Adrenal gland (tissue), 12 donors: ENCODE measurements around the gene CPT1B. TPM values are rescaled to one million over a fixed set of nuclear protein-coding genes. Genes with fewer than 3 reads are reported as not detected.
"Not testable (repeated sequence)": the region's sequence is repeated elsewhere in the genome, so short reads cannot be mapped to it uniquely, and the experiment has no call there.

ENCODE experiments used
- DNase-seq, 7 donors: peaks; one replicate each; pipeline ENCODE4 v3.0.0-alpha.2; 2019 to 2020
- H3K27ac ChIP-seq, 5 donors: fragments of 200-600 bp; sonication (generic) in 4 of 5; 1 replicate in 3 of 5; 2 replicates in 2 of 5; pipeline versions ENCODE4 v1.5.1 to v1.8.0; 2016 to 2020; ENCODE audit warnings: mild to moderate bottlenecking in 1 of 5
- H3K27me3 ChIP-seq: fragments of 200-600 bp; 2 replicates; pipeline ENCODE4 v1.8.0; 2021
- H3K36me3 ChIP-seq, 2 donors: fragments of 200-600 bp; replicated peaks in 1 of 2; 1 replicate in 1 of 2; 2 replicates in 1 of 2; pipeline versions ENCODE4 v1.5.1 to v1.8.0; 2018 to 2022
- H3K4me1 ChIP-seq, 2 donors: fragments of 200-600 bp; replicated peaks in 1 of 2; 1 replicate in 1 of 2; 2 replicates in 1 of 2; pipeline versions ENCODE4 v1.5.1 to v1.8.0; 2018 to 2021
- H3K4me3 ChIP-seq, 4 donors: fragments of 200-600 bp; sonication (generic) in 3 of 4; one replicate each; pipeline ENCODE4 v1.5.1; 2016 to 2018
- H3K9me3 ChIP-seq, 3 donors: fragments of 200-600 bp; sonication (generic) in 1 of 3; replicated peaks in 1 of 3; 1 replicate in 2 of 3; 2 replicates in 1 of 3; pipeline versions ENCODE4 v1.5.1 to v1.8.0; 2016 to 2021
- POLR2A ChIP-seq, 2 donors: fragments of 450-650 bp; IDR thresholded peaks; one replicate each; pipeline ENCODE4 v1.6.1; 2017; ENCODE audit warnings: antibody characterized with exemption in 2 of 2, mild to moderate bottlenecking in 2 of 2, moderate library complexity in 1 of 2
- WGBS, 4 donors: extraction: QIAGEN DNeasy Blood & Tissue Kit in 2 of 4; methylation state at CpG; one replicate each; pipeline versions ENCODE4 v1.1.5 to v1.1.7; 2013 to 2017; 5-methylcytosine and 5-hydroxymethylcytosine counted together
- intact Hi-C, 2 donors: fragments of 100-400 bp; cut with DNase I; formaldehyde crosslinking; loops; one replicate each; pipeline versions ENCODE4 v1.14.1 to v1.15.0; 2022 to 2023
- polyA plus RNA-seq, 3 donors: library from polyadenylated mRNA; stranded (reverse); fragments of 200-250 nt in 2 of 3; fragments of 350-450 nt in 1 of 3; fragmentation: Illumina TruSeq in 1 of 3; extraction: RNeasy Lipid Tissue Mini Kit (QIAGEN cat#74804) in 1 of 3; gene quantifications; one replicate each; pipeline ENCODE4 v1.2.3, GENCODE V29; 2013 to 2014
- total RNA-seq, 9 donors: library from RNA; depleted of rRNA in 4 of 9; stranded (reverse); fragments of >200 nt in 4 of 9; fragments of 120-200 nt in 1 of 9; fragmentation: NEBNext Ultra II Directional in 1 of 9; extraction: Animal tissue kit (Norgen Biotek cat#: 25700) in 1 of 9; gene quantifications; one replicate each; pipeline versions ENCODE4 v1.1.0 to v1.2.4, GENCODE V29; 2013 to 2023
- TF ChIP-seq, protein P1 (sequence below), 6 experiments: fragments of 450-650 bp in 4 of 6; fragments of 200-600 bp in 2 of 6; sonication (generic) in 1 of 6; IDR thresholded peaks; 1 replicate in 5 of 6; 2 replicates in 1 of 6; pipeline versions ENCODE4 v1.5.1 to v1.8.0; 2016 to 2021; ENCODE audit warnings: antibody characterized with exemption in 6 of 6, mild to moderate bottlenecking in 2 of 6, moderate library complexity in 1 of 6
- donor health status: healthy with polysubstance abuse.
- donor health status: Bipolar disorder and iron deficiency.
- donor health status: DM: yes; HTN: yes; CAD: no.
- donor health status: DM: no; HTN: no; CAD: no.
- donor health status: DM: no; HTN: no; CAD: no.
- donor health status: DM: yes; HTN: yes; CAD: no.

CPT1B gene
- total and polyA plus RNA-seq, 12 donors, result 6.2 to 76.1 (median 16.5) TPM

DNA sequence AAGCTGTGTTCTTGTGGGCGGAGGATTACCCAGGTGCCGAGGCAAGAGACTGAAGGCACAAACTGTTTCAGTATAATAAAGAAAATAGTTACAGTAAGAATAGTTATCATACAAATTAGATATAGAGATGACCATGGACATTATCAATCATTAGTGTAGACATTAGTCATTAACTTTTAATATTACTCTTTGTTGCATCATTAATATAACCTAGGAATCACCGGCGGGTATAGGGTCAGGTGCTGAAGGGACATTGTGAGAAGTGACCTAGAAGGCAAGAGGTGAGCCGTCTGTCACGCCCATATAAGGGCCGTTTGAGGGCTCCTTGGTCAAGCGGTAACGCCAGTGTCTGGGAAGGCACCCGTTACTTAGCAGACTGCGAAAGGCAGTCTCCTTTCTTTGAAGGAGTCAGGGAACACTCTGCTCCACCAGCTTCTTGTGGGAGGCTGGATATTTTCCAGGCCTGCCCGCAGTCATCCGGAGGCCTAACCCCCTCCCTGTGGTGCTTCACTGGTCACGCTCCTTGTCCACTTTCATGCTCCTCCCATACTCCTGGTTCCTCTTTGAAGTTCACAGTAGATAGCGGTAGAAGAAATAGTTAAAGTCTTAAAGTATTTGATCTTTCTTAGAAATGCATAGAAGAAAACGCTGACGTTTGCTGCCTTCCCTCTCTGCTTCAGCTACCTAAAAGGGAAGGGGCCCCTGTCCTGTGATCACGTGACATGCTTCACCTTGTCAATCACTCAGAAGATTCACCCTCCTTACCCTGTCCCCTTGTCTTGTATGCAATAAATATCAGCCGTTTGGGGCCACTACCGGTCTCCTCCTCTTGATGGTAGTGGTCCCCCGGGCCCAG lies 44.1 kb downstream of the CPT1B start:
- H3K36me3 ChIP-seq, H3K4me3 ChIP-seq, intact Hi-C loops, H3K9me3 ChIP-seq, H3K27me3 ChIP-seq: not testable (repeated sequence)
- H3K27ac ChIP-seq, result peak overlapping the region in 4 of 5 donors; percentile 15 to 64 (median 60)
- TF ChIP-seq POLR2A (IDR thresholded peaks at IDR 0.05), result peak; percentile 19 to 20
- DNase-seq, result peak in 4 of 7 donors; percentile 63 to 74 (median 66)
- H3K4me1 ChIP-seq, result peaks cover 18 to 24% of the 10 kb centered on the region in 2 donors
- WGBS, 4 donors, result 40 to 44% (median 41%) methylated on average over 20 to 21 of the region's 21 CpGs

DNA sequence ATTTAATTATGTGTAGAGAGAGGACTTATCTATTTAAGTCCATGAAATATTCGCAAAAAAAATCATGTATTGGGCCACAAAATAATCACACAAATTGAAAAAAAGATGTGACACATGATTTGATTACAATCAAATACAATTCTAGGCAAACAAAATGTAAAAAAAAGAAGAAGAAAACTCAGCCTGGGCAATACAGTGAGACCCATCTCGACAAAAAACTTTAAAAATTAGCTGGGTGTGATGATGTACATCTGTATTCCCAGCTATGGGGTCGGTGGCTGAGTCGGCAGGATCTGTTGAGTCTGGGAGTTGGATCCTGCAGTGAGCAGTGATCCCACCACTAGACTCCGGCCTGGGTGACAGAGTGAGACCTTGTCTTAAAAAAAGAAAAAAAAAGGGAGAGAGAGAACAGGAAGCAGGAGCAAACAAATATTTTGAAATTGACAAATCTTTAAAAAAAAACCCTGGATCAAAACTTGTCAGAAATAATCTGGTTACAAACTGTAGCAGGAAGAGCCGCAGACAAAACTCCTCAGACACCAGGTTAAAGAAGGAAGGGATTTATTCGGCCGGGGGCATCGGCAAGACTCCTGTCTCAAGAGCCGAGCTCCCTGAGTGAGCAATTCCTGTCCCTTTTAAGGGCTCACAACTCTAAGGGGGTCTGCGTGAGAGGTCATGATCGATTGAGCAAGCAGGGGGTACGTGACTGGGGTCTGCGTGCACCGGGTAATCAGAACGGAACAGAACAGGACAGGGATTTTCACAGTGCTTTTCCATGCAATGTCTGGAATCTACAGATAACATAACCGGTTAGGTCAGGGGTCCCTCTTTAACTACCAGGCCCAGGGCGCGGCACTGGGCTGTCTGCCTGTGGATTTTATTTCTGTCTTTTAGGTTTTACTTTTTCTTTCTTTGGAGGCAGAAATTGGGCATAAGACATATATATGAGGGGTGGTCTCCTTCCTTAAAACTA lies 45.1 kb downstream of the CPT1B start:
- intact Hi-C loops, result no loop called here
- Histone ChIP-seq H3K9me3 (no peaks in the 10 kb centered on the region), H3K4me3 (no peak overlapping the region), H3K27ac (peak overlapping the region in 4 of 5 donors; percentile 8 to 95 (median 50)), H3K27me3 (no peaks in the 10 kb centered on the region), H3K36me3 (no peaks in the 10 kb centered on the region), H3K4me1 (peaks cover 17 to 21% of the 10 kb centered on the region in 2 donors)
- TF ChIP-seq, protein P1, sequence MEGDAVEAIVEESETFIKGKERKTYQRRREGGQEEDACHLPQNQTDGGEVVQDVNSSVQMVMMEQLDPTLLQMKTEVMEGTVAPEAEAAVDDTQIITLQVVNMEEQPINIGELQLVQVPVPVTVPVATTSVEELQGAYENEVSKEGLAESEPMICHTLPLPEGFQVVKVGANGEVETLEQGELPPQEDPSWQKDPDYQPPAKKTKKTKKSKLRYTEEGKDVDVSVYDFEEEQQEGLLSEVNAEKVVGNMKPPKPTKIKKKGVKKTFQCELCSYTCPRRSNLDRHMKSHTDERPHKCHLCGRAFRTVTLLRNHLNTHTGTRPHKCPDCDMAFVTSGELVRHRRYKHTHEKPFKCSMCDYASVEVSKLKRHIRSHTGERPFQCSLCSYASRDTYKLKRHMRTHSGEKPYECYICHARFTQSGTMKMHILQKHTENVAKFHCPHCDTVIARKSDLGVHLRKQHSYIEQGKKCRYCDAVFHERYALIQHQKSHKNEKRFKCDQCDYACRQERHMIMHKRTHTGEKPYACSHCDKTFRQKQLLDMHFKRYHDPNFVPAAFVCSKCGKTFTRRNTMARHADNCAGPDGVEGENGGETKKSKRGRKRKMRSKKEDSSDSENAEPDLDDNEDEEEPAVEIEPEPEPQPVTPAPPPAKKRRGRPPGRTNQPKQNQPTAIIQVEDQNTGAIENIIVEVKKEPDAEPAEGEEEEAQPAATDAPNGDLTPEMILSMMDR (IDR thresholded peaks at IDR 0.05), result no peak
- TF ChIP-seq POLR2A (IDR thresholded peaks at IDR 0.05), result no peak
- WGBS, 4 donors, result 73 to 84% (median 79%) methylated on average over 19 of the region's 19 CpGs
- no peak for DNase-seq

DNA sequence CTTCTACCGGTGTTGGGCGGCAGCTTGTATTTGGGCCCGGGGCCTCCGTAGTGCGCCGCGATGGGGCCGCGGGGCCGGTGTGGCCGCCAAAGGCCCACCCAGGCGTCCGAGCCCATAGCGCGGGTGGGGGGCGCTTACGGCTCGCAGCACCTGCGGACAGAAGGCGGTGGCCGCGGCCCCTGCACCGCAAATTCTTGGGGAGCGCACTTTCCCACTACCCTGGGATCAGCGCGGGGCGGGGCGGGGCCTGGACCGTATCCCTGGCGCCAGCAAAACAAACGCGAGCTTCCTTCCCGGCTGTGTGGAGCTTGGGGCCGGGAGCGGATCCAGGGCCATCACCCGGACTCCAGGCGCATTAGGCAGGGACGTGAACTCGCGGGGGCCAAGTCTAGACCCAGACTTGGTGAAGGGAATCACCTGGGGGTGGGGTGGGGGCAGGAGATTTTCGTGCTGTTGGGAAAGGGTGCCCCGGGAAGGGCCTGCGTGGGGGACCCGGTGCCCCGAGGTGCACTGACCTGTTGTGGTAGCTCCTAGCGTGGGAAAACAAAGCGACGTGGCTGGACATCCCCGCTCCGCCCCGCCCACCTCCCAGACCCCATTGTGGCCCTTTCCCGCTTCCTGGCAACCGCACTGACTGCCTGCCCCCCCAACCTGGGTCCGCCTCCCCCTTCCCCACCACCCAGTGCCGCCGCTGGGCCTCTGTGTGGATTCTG lies 46.1 kb downstream of the CPT1B start:
- peak; percentile 65 to 84 (median 78) for DNase-seq
- H3K9me3 ChIP-seq, result no peaks in the 10 kb centered on the region
- intact Hi-C loops, result no loop called here
- peak overlapping the region; percentile 37 to 95 (median 77) for H3K27ac ChIP-seq
- H3K4me1 ChIP-seq, result peaks cover 17 to 21% of the 10 kb centered on the region in 2 donors
- no peaks in the 10 kb centered on the region for H3K36me3 ChIP-seq
- peak overlapping the region in 2 of 4 donors; percentile 12 to 69 for H3K4me3 ChIP-seq
- WGBS, 4 donors, result 2 to 5% (median 3%) methylated on average over 14 to 56 of the region's 56 CpGs
- peak in 1 of 2 donors; percentile 17 for TF ChIP-seq POLR2A (IDR thresholded peaks at IDR 0.05)
- TF ChIP-seq, protein P1 (IDR thresholded peaks at IDR 0.05), result no peak
- no peaks in the 10 kb centered on the region for H3K27me3 ChIP-seq

DNA sequence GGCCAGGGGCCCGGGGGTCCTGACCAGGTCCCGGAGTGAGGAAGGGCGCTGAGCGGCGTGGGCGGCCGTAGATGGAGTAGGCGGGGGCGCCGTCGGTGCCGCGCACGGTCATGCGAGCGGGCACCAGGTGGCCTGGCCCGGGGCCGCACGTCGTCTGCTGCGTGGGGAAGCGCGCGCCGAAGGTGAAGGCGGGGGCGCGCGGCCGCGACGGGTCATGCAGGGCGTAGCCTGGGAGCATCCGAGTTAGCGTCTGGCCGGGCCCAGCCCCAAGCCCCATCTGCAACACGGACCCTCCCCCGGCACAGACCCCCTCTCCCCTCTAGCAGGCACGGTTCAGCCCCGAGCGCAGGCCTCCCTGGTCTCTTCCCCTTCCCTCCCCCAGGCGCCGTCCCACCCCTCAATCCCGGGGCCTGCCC lies 46.7 kb downstream of the CPT1B start:
- Histone ChIP-seq H3K36me3 (no peaks in the 10 kb centered on the region), H3K4me3 (peak overlapping the region in 3 of 4 donors; percentile 28 to 69 (median 33)), H3K27ac (peak overlapping the region; percentile 77 to 95 (median 89)), H3K4me1 (peaks cover 20 to 25% of the 10 kb centered on the region in 2 donors), H3K27me3 (no peaks in the 10 kb centered on the region), H3K9me3 (no peaks in the 10 kb centered on the region)
- TF ChIP-seq POLR2A (IDR thresholded peaks at IDR 0.05), result no peak
- intact Hi-C loops, result no loop called here
- DNase-seq, result peak in 5 of 7 donors; percentile 48 to 62 (median 60)
- 0 to 2% (median 1%) methylated on average over 5 to 44 of the region's 44 CpGs for WGBS, 4 donors
